Activated naive CD4-positive, alpha-beta T cell treated with anti-CD3 and anti-CD28 coated beads, Interleukin-2, amount 50 U/mL, for 24 hours (primary cell): ENCODE measurements around the gene GYS2.

Experiments
- H3K27ac Mint-ChIP-seq: one replicate; pipeline ENCODE4 v1.8.0; 2021; ENCODE audit warnings: mild to moderate bottlenecking, mixed read lengths
- H3K27me3 Mint-ChIP-seq: one replicate; pipeline ENCODE4 v1.8.0; 2021; ENCODE audit warnings: mixed read lengths
- H3K36me3 Mint-ChIP-seq: one replicate; pipeline ENCODE4 v1.8.0; 2021; ENCODE audit warnings: mixed read lengths
- H3K4me1 Mint-ChIP-seq: one replicate; pipeline ENCODE4 v1.8.0; 2021; ENCODE audit warnings: mixed read lengths
- H3K4me3 Mint-ChIP-seq: one replicate; pipeline ENCODE4 v1.8.0; 2021; ENCODE audit warnings: mild to moderate bottlenecking, mixed read lengths
- H3K9me3 Mint-ChIP-seq: one replicate; pipeline ENCODE4 v1.8.0; 2021; ENCODE audit warnings: mixed read lengths

Gene GYS2

GRCh38 chr12:21577516-21577915 lies 27.1 kb downstream of the GYS2 start:
- Mint-ChIP-seq H3K27ac (no peak overlapping the region), H3K36me3 (peaks cover 7% of the 10 kb centered on the region), H3K4me3 (no peak overlapping the region), H3K27me3 (no peaks in the 10 kb centered on the region), H3K9me3 (no peaks in the 10 kb centered on the region), H3K4me1 (no peaks in the 10 kb centered on the region)

DNA sequence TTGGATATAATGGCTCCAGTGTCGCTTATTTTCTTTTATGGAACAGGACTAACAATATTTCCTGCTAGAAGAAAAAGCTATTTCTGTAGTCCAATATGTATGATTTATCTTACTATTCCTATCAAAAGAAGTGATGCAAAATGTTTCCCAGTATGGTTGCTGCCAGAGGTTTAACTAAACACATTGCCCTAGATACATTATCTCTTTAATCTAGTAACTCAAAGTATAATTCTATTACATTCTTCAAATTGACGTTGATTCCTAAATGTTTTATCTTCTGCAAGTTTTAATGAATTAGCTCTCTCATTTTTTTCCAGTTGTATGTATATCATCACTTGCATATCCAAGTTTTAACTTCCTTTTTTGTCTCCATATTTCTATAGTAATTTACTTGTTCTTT lies 28.2 kb downstream of the GYS2 start:
- Mint-ChIP-seq H3K27me3 (no peaks in the 10 kb centered on the region), H3K9me3 (no peaks in the 10 kb centered on the region), H3K4me1 (no peaks in the 10 kb centered on the region), H3K4me3 (no peak overlapping the region), H3K27ac (no peak overlapping the region), H3K36me3 (peaks cover 7% of the 10 kb centered on the region)

- Mint-ChIP-seq H3K27ac (no peak overlapping the region), H3K9me3 (no peaks in the 10 kb centered on the region), H3K36me3 (peaks cover 2% of the 10 kb centered on the region), H3K4me1 (no peaks in the 10 kb centered on the region), H3K27me3 (no peaks in the 10 kb centered on the region), H3K4me3 (no peak overlapping the region)
Measured at GRCh38 chr12:21573733-21574358, 30.8 kb downstream of the GYS2 start.

DNA sequence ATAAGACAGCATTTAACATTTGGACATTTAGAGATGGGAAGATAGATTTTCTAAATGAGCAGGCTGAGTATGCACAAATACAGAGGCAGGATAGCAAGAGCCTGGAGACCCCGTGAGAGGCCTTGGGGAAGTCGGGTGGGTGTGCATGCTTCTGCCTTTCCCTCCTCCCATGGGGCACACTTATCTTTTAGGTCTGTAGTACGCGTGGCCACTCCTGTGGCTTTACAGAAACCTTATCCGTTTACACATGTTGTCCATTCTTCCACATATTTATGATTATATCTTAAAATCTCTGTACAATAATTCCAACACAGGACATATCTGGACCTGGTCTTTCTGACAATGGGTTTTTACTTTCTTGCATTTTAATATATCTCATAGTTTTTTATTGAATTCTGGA lies 33.6 kb downstream of the GYS2 start:
- no peaks in the 10 kb centered on the region for H3K36me3 Mint-ChIP-seq

GRCh38 chr12:21568115-21568514 lies 36.5 kb downstream of the GYS2 start:
- no peaks in the 10 kb centered on the region for H3K9me3 Mint-ChIP-seq
- no peak overlapping the region for H3K27ac Mint-ChIP-seq
- H3K4me3 Mint-ChIP-seq, result no peak overlapping the region

More for the DNA sequence above, 33.6 kb downstream of the GYS2 start:
- no peaks in the 10 kb centered on the region for H3K9me3 Mint-ChIP-seq
- no peaks in the 10 kb centered on the region for H3K27me3 Mint-ChIP-seq
- no peaks in the 10 kb centered on the region for H3K4me1 Mint-ChIP-seq
- no peak overlapping the region for H3K27ac Mint-ChIP-seq
- H3K4me3 Mint-ChIP-seq, result no peak overlapping the region

DNA sequence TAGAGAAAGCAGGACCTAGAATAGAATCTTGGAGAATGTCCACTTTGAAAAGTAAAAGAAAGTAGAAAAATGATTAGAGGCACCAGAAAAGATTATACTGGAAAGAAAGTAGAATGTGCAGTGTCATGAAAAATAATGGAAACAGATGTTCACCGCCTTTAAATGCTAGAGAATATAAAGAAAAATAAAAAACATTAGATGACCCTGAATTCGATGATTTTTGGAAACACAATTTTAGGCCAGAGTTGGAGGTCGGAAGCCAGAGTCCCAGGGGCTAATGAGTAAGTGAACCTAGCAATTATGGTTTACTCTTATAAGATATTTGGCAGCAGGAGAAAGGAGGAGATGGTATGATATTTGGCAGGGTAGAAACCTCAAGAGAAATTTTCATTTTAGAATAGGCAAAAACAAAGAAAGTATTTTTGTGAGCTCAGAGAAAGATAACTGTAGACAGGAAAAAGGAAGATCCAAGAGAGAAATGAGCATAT lies 37.7 kb downstream of the GYS2 start:
- Mint-ChIP-seq H3K4me3 (no peak overlapping the region), H3K9me3 (no peaks in the 10 kb centered on the region), H3K27ac (no peak overlapping the region), H3K36me3 (peaks cover 3% of the 10 kb centered on the region), H3K4me1 (no peaks in the 10 kb centered on the region), H3K27me3 (no peaks in the 10 kb centered on the region)

More at GRCh38 chr12:21568115-21568514, 36.5 kb downstream of the GYS2 start:
- Mint-ChIP-seq H3K27me3 (no peaks in the 10 kb centered on the region), H3K4me1 (no peaks in the 10 kb centered on the region), H3K36me3 (no peaks in the 10 kb centered on the region)

GRCh38 chr12:21566223-21566906 lies 38.3 kb downstream of the GYS2 start:
- Mint-ChIP-seq H3K27me3 (no peaks in the 10 kb centered on the region), H3K4me1 (no peaks in the 10 kb centered on the region), H3K36me3 (peaks cover 3% of the 10 kb centered on the region), H3K4me3 (no peak overlapping the region), H3K9me3 (no peaks in the 10 kb centered on the region), H3K27ac (no peak overlapping the region)

- no peaks in the 10 kb centered on the region for H3K27me3 Mint-ChIP-seq
- no peak overlapping the region for H3K27ac Mint-ChIP-seq
- no peaks in the 10 kb centered on the region for H3K4me1 Mint-ChIP-seq
- peaks cover 3% of the 10 kb centered on the region for H3K36me3 Mint-ChIP-seq
- no peaks in the 10 kb centered on the region for H3K9me3 Mint-ChIP-seq
- no peak overlapping the region for H3K4me3 Mint-ChIP-seq
Measured at GRCh38 chr12:21562859-21563258, 41.8 kb downstream of the GYS2 start.

- Mint-ChIP-seq H3K4me3 (no peak overlapping the region), H3K27ac (no peak overlapping the region), H3K9me3 (no peaks in the 10 kb centered on the region), H3K36me3 (peaks cover 3% of the 10 kb centered on the region), H3K4me1 (no peaks in the 10 kb centered on the region), H3K27me3 (no peaks in the 10 kb centered on the region)
Measured at GRCh38 chr12:21561158-21561557, 43.5 kb downstream of the GYS2 start.

DNA sequence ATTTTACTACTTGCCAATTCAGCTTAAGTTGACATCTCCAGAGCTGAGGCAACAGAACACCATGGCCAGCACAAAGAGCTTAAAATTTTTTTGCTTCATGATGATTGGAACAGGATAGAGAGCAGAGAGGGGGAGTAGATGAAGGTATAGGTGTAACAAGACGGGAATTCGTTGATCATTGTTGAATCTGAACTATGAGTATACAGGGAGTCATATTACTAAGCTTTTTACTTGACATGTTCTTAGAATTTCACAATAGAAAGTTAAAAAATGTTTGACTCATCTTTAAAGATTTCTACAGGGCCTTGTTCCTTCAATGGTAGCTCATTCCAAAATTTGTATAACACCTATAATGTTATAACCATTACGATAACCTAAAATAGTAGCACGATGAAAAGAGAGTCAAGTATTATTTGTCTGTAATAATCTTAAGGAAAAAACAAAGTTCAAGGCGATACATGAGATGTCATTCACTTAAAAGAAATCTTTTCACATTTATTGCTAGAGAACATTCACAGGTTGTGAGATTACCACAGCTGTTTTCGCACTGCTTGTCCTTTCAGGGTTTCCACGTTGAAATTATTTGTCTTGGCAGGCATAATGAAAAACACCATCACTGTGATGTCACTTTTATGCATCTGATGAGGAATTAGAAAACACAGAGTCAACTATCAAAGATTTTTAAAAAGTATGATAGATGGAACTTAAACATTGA lies 44.6 kb downstream of the GYS2 start:
- Mint-ChIP-seq H3K27me3 (no peaks in the 10 kb centered on the region), H3K36me3 (peaks cover 3% of the 10 kb centered on the region), H3K27ac (no peak overlapping the region), H3K4me3 (no peak overlapping the region), H3K4me1 (no peaks in the 10 kb centered on the region), H3K9me3 (no peaks in the 10 kb centered on the region)

DNA sequence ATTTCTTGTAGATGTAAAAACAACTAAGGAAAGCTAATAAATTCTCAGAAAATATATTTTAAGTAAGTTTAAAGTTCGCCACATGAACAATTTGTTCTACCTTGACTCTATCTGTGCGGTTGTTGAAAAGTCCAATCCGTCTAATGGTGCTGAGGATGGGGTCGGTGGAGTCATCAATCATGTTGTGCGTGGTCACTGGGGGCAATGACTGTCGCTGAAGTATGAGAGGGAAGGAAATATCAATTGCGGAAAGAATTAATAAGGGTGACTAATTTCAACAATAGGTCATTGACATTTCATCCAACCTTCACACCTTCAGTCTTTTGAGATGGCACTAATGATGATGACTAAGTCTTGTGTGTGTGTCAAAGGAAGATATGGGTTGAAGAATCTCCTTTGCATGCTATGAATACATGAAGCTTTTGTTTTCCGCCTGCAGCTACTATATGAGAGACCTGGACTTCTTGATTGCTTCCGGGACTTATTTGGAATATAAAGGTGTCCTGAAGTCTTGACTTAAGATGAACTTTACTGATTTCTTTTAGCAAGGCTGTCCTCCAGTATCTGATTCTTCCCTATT lies 46.5 kb downstream of the GYS2 start:
- H3K9me3 Mint-ChIP-seq, result no peaks in the 10 kb centered on the region
- H3K27ac Mint-ChIP-seq, result no peak overlapping the region
- H3K27me3 Mint-ChIP-seq, result no peaks in the 10 kb centered on the region
- no peaks in the 10 kb centered on the region for H3K4me1 Mint-ChIP-seq
- H3K4me3 Mint-ChIP-seq, result no peak overlapping the region
- peaks cover 3% of the 10 kb centered on the region for H3K36me3 Mint-ChIP-seq

GRCh38 chr12:21553329-21553675 lies 51.3 kb downstream of the GYS2 start:
- Mint-ChIP-seq H3K27ac (no peak overlapping the region), H3K4me1 (no peaks in the 10 kb centered on the region), H3K9me3 (no peaks in the 10 kb centered on the region), H3K27me3 (no peaks in the 10 kb centered on the region), H3K4me3 (no peak overlapping the region), H3K36me3 (no peaks in the 10 kb centered on the region)

DNA sequence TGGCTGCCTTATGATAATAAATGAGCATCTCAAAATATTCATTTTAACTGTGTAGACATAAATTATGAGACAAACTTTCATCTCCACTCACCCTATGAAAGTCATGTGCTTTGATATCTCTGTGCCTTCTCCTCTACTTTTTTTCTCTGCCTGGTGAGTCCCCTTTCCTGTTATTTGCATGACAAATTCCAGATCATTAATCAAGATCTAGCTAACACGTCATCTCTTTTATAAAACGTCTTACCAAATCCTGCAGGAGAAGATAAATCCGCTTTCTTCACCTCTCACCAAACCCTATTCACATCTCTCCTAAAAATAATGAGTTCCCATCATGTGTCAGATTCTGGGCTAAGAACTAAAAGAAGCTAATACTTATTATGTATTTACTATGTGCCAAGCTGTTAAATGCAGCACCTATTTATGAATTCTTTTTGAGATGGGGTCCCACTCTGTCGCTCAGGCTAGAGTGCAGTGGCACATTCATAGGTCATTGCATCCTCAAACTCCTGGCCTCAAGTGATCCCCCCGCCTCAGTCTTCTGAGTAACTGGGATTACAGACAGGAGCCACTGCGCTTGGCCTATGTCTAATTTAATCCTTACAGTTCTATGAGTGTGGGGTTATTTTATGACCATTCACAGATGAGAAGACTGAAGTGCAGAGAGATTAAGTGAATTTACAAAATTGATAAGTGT lies 51.9 kb downstream of the GYS2 start:
- Mint-ChIP-seq H3K4me1 (no peaks in the 10 kb centered on the region), H3K27ac (no peak overlapping the region), H3K27me3 (no peaks in the 10 kb centered on the region), H3K9me3 (no peaks in the 10 kb centered on the region), H3K36me3 (no peaks in the 10 kb centered on the region), H3K4me3 (no peak overlapping the region)

GRCh38 chr12:21551841-21552465 lies 52.7 kb downstream of the GYS2 start:
- Mint-ChIP-seq H3K9me3 (no peaks in the 10 kb centered on the region), H3K27ac (no peak overlapping the region), H3K4me1 (peaks cover 4% of the 10 kb centered on the region), H3K27me3 (no peaks in the 10 kb centered on the region), H3K36me3 (no peaks in the 10 kb centered on the region), H3K4me3 (no peak overlapping the region)

DNA sequence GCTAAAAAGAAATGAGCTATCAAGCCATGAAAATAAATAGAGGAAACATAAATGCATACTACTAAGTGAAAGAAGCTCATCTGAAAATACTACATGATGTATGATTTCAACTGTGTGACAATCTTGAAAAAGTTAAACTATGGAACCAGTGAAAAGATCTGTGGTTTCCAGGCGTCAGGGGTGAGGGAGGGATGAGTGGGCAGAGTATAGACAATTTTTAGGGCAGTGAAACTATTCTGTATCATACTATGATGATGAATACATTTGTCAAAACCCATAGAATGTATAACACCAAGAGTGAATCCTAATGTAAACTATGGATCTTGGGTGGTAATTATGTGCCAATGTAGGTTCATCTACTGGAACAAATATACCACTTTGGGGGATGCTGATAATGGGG lies 57.2 kb downstream of the GYS2 start:
- Mint-ChIP-seq H3K4me1 (peaks cover 4% of the 10 kb centered on the region), H3K27ac (no peak overlapping the region), H3K4me3 (no peak overlapping the region), H3K36me3 (peaks cover 2% of the 10 kb centered on the region), H3K9me3 (no peaks in the 10 kb centered on the region), H3K27me3 (no peaks in the 10 kb centered on the region)
